SK-N-SH (cell line): ENCODE measurements around the gene MAP2K5. TPM values are rescaled to one million over a fixed set of nuclear protein-coding genes. Genes with fewer than 3 reads are reported as not detected.

Experiments used
- CTCF ChIA-PET: fragments of 300-600, 350-600 bp; formaldehyde crosslinking; extraction: SDS; loops from one replicate; lab custom pipeline; 2021; lab: Yijun Ruan, JAX
- POLR2A ChIA-PET: fragments of 350-600 bp; sonication (Branson Sonifier 250); formaldehyde crosslinking; extraction: SDS; loops from one replicate; lab custom pipeline; 2020; ENCODE audit warnings: antibody characterized with exemption, inconsistent platforms; lab: Yijun Ruan, JAX
- DNase-seq: peaks from one replicate; pipeline ENCODE4 v3.0.0; 2012
- H2AFZ ChIP-seq: fragments of 200-600 bp; sonication (generic); 2 replicates; pipeline ENCODE4 v1.8.1; 2016; ENCODE audit warnings: antibody characterized with exemption, mild to moderate bottlenecking, low read depth
- H3F3A ChIP-seq: fragments of 200-600 bp; sonication (generic); replicated peaks from 2 replicates; pipeline ENCODE3; 2016; ENCODE audit warnings: antibody characterized with exemption, mild to moderate bottlenecking; ENCODE audit not compliant: insufficient read depth
- H3K27ac ChIP-seq, 2 experiments: fragments of 200-500 bp in 1 of 2; fragments of 200-600 bp in 1 of 2; sonication (Bioruptor generic) in 1 of 2; sonication (generic), shearing (Covaris generic) in 1 of 2; 2 replicates each; pipeline versions ENCODE4 v1.5.1 to v1.6.1; 2014 to 2016; ENCODE audit warnings: low read depth in 2 of 2, inconsistent platforms in 1 of 2, low read length in 1 of 2, mild to moderate bottlenecking in 1 of 2, mixed read lengths in 1 of 2
- H3K27me3 ChIP-seq: fragments of 200-600 bp; sonication (generic), shearing (Covaris generic); 2 replicates; pipeline ENCODE4 v1.6.1; 2016; ENCODE audit warnings: mixed run types; ENCODE audit not compliant: insufficient read depth
- H3K36me3 ChIP-seq, 2 experiments: fragments of 200-500 bp in 1 of 2; fragments of 200-600 bp in 1 of 2; sonication (Bioruptor generic) in 1 of 2; sonication (generic) in 1 of 2; replicated peaks in 1 of 2; 2 replicates each; pipeline versions ENCODE3 to v1.5.1; 2014 to 2016; ENCODE audit warnings: low read length in 1 of 2, mild to moderate bottlenecking in 1 of 2; ENCODE audit not compliant: insufficient read depth in 2 of 2, control insufficient read depth in 1 of 2
- H3K4me1 ChIP-seq, 2 experiments: fragments of 200-500 bp in 1 of 2; fragments of 200-600 bp in 1 of 2; sonication (Bioruptor generic) in 1 of 2; sonication (generic), shearing (Covaris generic) in 1 of 2; 2 replicates each; pipeline versions ENCODE4 v1.5.1 to v1.6.1; 2014 to 2016; ENCODE audit warnings: low read depth in 1 of 2, low read length in 1 of 2, mixed run types in 1 of 2; ENCODE audit not compliant: insufficient read depth in 2 of 2, control insufficient read depth in 1 of 2
- H3K4me2 ChIP-seq: fragments of 200-600 bp; sonication (generic), shearing (Covaris generic); 2 replicates; pipeline ENCODE4 v1.6.1; 2017; ENCODE audit warnings: mixed run types
- H3K4me3 ChIP-seq, 2 experiments: fragments of 200-500 bp in 1 of 2; fragments of 200-600 bp in 1 of 2; sonication (Bioruptor generic) in 1 of 2; sonication (generic), shearing (Covaris generic) in 1 of 2; 2 replicates each; pipeline versions ENCODE4 v1.5.1 to v1.8.1; 2014 to 2016; ENCODE audit warnings: low read depth in 2 of 2, inconsistent platforms in 1 of 2, low read length in 1 of 2, mild to moderate bottlenecking in 1 of 2, mixed read lengths in 1 of 2, moderate library complexity in 1 of 2
- H3K79me2 ChIP-seq: fragments of 200-600 bp; sonication (generic); 2 replicates; pipeline ENCODE4 v1.8.1; 2017; ENCODE audit warnings: mild to moderate bottlenecking; ENCODE audit not compliant: insufficient read depth
- H3K9ac ChIP-seq: fragments of 200-600 bp; sonication (generic); 2 replicates; pipeline ENCODE4 v1.6.1; 2017; ENCODE audit warnings: mixed run types
- H3K9me2 ChIP-seq: fragments of 200-600 bp; sonication (generic); 2 replicates; pipeline ENCODE4 v1.6.1; 2017; ENCODE audit warnings: mixed run types
- H3K9me3 ChIP-seq: fragments of 200-600 bp; sonication (generic); 2 replicates; pipeline ENCODE4 v1.6.1; 2017; ENCODE audit warnings: mixed run types, mild to moderate bottlenecking, moderate library complexity
- H4K20me1 ChIP-seq: fragments of 200-600 bp; sonication (generic); 2 replicates; pipeline ENCODE4 v1.6.1; 2017; ENCODE audit warnings: mild to moderate bottlenecking, mixed run types; ENCODE audit not compliant: insufficient read depth
- CTCF ChIP-seq: fragments of 200-600 bp; sonication (generic); IDR thresholded peaks from 2 replicates; pipeline ENCODE4 v1.6.1; 2017; ENCODE audit warnings: antibody characterized with exemption, mild to moderate bottlenecking, moderate library complexity
- ELF1 ChIP-seq: IDR thresholded peaks from 2 replicates; pipeline ENCODE4 v1.4.0; 2012
- FOSL2 ChIP-seq: IDR thresholded peaks from 2 replicates; pipeline ENCODE4 v1.4.0; 2012; ENCODE audit warnings: low read depth, mild to moderate bottlenecking, moderate library complexity, borderline replicate concordance
- FOXJ3 ChIP-seq: sonication (generic); formaldehyde crosslinking; IDR thresholded peaks from 2 replicates; pipeline ENCODE4 v1.5.1; 2020; ENCODE audit warnings: mild to moderate bottlenecking, missing genetic modification reagents
- GATA2 ChIP-seq: sonication (generic); formaldehyde crosslinking; IDR thresholded peaks from 2 replicates; pipeline ENCODE4 v1.5.0; 2020; ENCODE audit warnings: mild to moderate bottlenecking, missing genetic modification reagents
- MAX ChIP-seq: IDR thresholded peaks from 2 replicates; pipeline ENCODE4 v1.4.0; 2012; ENCODE audit warnings: low read depth
- MEF2A ChIP-seq: IDR thresholded peaks from 2 replicates; pipeline ENCODE4 v1.4.0; 2012; ENCODE audit warnings: low read depth, borderline replicate concordance
- MXI1 ChIP-seq: IDR thresholded peaks from 2 replicates; pipeline ENCODE4 v1.6.1; 2012; ENCODE audit warnings: mild to moderate bottlenecking, low read depth, low read length, improper control_type of control experiment
- NFIC ChIP-seq: IDR thresholded peaks from 2 replicates; pipeline ENCODE4 v1.4.0; 2012; ENCODE audit warnings: borderline replicate concordance
- NRF1 ChIP-seq: IDR thresholded peaks from 2 replicates; pipeline ENCODE4 v1.6.1; 2012; ENCODE audit warnings: low read depth, mild to moderate bottlenecking, low read length
- PBX3 ChIP-seq: IDR thresholded peaks from 2 replicates; pipeline ENCODE4; 2012
- POLR2AphosphoS5 ChIP-seq: IDR thresholded peaks from 2 replicates; pipeline ENCODE4 v1.6.1; 2012; ENCODE audit warnings: low read depth, low read length
- RAD21 ChIP-seq: IDR thresholded peaks from 2 replicates; pipeline ENCODE4 v1.6.1; 2012; ENCODE audit warnings: mild to moderate bottlenecking, low read length
- RCOR1 ChIP-seq: fragments of 150-350 bp; IDR thresholded peaks from 2 replicates; pipeline ENCODE4 v1.6.1; 2017; ENCODE audit warnings: antibody characterized with exemption, low read length
- RFX5 ChIP-seq: IDR thresholded peaks from 2 replicates; pipeline ENCODE4 v1.6.1; 2012; ENCODE audit warnings: mild to moderate bottlenecking, improper control_type of control experiment, low read length
- SIN3A ChIP-seq: IDR thresholded peaks from 2 replicates; pipeline ENCODE4 v1.6.1; 2012; ENCODE audit warnings: low read depth, mild to moderate bottlenecking, low read length, moderate library complexity, borderline replicate concordance
- SMC3 ChIP-seq: IDR thresholded peaks from 2 replicates; pipeline ENCODE4 v1.6.1; 2012; ENCODE audit warnings: low read depth, low read length, improper control_type of control experiment
- USF2 ChIP-seq: fragments of 150-350 bp; IDR thresholded peaks from 2 replicates; pipeline ENCODE4 v1.6.1; 2017; ENCODE audit warnings: antibody characterized with exemption, low read length, low read depth, borderline replicate concordance
- YY1 ChIP-seq: IDR thresholded peaks from 2 replicates; pipeline ENCODE4 v1.4.0; 2012; ENCODE audit warnings: low read depth, mild to moderate bottlenecking
- ZBTB33 ChIP-seq: IDR thresholded peaks from 2 replicates; pipeline ENCODE4 v1.4.0; 2012; ENCODE audit warnings: low read depth, borderline replicate concordance
- WGBS: methylation state at CpG from one replicate; pipeline ENCODE4 v1.1.6; 2017; ENCODE audit warnings: low lambda C conversion rate; 5-methylcytosine and 5-hydroxymethylcytosine counted together
- polyA plus RNA-seq, 3 experiments: library from polyadenylated mRNA; depleted of rRNA; stranded (reverse); fragments of >200 nt; gene quantifications; 2 replicates each; pipeline ENCODE4 v1.2.3, GENCODE V29; 2012

The MAP2K5 gene
- polyA plus RNA-seq, 1 of the 3 experiments (the other 2 are of a cell fraction) = 6.2 TPM

- TF ChIP-seq USF2 (no peak), RAD21 (no peak), ELF1 (no peak), SMC3 (no peak), GATA2 (CRISPR knock-in tag) (no peak), MAX (no peak), FOSL2 (no peak), RFX5 (no peak), RCOR1 (no peak), NFIC (no peak), ZBTB33 (no peak), PBX3 (no peak), CTCF (no peak), MEF2A (no peak), POLR2AphosphoS5 (no peak), NRF1 (no peak), FOXJ3 (CRISPR knock-in tag) (no peak), YY1 (no peak), SIN3A (no peak), MXI1 (no peak)
- H3K27ac ChIP-seq = no peak overlapping the region
- H2AFZ ChIP-seq = no peak overlapping the region
- H3K9ac ChIP-seq = no peak overlapping the region
- DNase-seq = no peak
- ChIA-PET POLR2A (no interaction called here), CTCF (no interaction called here)
- peaks cover 6 to 11% of the 10 kb centered on the region in 2 experiments for H3K36me3 ChIP-seq
- 92% methylated on average over 4 of the region's 4 CpGs for WGBS
- no peaks in the 10 kb centered on the region for H4K20me1 ChIP-seq
- no peaks in the 10 kb centered on the region for H3K4me1 ChIP-seq
- no peaks in the 10 kb centered on the region for H3K9me3 ChIP-seq
- no peaks in the 10 kb centered on the region for H3K9me2 ChIP-seq
- no peak overlapping the region for H3K4me3 ChIP-seq
- no peak overlapping the region for H3K4me2 ChIP-seq
- no peaks in the 10 kb centered on the region for H3K27me3 ChIP-seq
- H3K79me2 ChIP-seq = no peaks in the 10 kb centered on the region
- H3F3A ChIP-seq = no peaks in the 10 kb centered on the region
Observed at GRCh38 chr15:67607329-67607728, 64.8 kb downstream of the MAP2K5 start.
